ENCODE measurements around the gene ZRANB1.

ZRANB1 gene

DNA sequence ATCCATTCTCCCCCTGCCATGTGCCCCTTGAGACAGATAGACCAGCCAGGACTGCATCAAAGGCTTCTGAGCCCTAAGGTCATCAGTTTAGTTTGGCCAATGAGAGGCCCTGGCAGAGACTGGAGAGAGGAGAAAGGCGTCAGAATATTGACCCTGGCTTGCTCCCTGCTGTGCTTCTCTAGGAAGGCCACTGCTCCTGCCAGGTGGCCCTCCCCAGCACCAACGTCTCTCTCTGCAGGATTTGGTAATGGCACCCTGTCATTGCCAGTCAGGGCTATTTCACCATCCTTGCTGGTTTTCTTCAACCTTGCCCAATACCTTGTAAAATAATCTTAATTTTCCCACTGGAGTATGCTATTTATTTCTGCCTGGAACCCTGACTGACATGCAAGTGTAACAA lies 38.8 kb upstream of the ZRANB1 start:
- no peak overlapping the region for H3K4me3 ChIP-seq (ENCODE audit: low read length)
- no peak for DNase-seq (ENCODE audit: low read depth)

DNA sequence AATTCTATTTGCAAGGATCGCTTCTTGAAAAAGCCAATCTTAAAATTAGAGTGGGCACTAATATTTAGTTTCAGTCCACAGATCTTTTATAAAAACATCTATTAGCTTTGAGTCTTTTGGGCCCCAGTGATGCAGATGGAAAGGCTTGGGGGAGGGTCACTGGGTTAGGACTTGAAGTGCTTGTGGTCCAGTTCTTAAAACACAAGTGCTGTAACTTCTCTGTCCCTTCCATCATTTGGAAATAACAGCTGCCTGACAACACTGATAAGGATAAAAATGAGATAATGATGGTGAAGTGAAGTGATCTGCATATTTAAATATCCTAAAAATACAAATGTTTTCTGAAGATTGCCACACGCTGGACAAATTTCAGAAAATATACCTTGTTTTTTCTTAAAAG lies 37.1 kb upstream of the ZRANB1 start:
- H3K4me3 ChIP-seq (ENCODE audit: low read length) = no peak overlapping the region
- no peak for DNase-seq (ENCODE audit: low read depth)
- no peak for TF ChIP-seq CTCF (IDR thresholded peaks at IDR 0.05; ENCODE audit: insufficient read depth, low read depth, low read length, missing control alignments)

More for the DNA sequence above, 38.8 kb upstream of the ZRANB1 start:
- TF ChIP-seq CTCF (IDR thresholded peaks at IDR 0.05; ENCODE audit: insufficient read depth, low read depth, low read length, missing control alignments) = no peak

DNA sequence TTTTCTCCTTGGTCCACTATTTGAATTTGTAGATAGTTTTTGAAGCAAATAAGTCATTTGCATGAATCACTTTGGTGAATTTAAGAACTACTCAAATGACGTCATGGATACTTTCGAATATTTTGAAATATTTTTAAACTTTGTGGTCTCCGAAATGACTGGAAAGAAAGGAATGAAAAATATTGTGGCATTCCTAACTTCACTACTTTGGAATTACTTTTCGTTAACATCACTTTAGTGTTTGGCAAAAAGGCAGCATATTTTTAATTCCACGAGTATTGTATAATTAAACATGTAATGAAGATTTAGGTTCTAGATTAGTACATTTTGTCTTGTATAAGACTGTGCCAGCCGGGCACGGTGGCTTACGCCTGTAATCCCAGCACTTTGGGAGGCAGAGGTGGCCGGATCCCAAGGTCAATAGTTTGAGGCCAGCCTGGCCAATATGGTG lies 35.3 kb upstream of the ZRANB1 start:
- no peak overlapping the region for H3K4me3 ChIP-seq (ENCODE audit: low read length)
- no peak for DNase-seq (ENCODE audit: low read depth)
- no peak for TF ChIP-seq CTCF (IDR thresholded peaks at IDR 0.05; ENCODE audit: insufficient read depth, low read depth, low read length, missing control alignments)

- DNase-seq (ENCODE audit: low read depth) = no peak
- no peak overlapping the region for H3K4me3 ChIP-seq (ENCODE audit: low read length)
- no peak for TF ChIP-seq CTCF (IDR thresholded peaks at IDR 0.05; ENCODE audit: insufficient read depth, low read depth, low read length, missing control alignments)
Observed at GRCh38 chr10:124909563-124909962, 32.4 kb upstream of the ZRANB1 start.

DNA sequence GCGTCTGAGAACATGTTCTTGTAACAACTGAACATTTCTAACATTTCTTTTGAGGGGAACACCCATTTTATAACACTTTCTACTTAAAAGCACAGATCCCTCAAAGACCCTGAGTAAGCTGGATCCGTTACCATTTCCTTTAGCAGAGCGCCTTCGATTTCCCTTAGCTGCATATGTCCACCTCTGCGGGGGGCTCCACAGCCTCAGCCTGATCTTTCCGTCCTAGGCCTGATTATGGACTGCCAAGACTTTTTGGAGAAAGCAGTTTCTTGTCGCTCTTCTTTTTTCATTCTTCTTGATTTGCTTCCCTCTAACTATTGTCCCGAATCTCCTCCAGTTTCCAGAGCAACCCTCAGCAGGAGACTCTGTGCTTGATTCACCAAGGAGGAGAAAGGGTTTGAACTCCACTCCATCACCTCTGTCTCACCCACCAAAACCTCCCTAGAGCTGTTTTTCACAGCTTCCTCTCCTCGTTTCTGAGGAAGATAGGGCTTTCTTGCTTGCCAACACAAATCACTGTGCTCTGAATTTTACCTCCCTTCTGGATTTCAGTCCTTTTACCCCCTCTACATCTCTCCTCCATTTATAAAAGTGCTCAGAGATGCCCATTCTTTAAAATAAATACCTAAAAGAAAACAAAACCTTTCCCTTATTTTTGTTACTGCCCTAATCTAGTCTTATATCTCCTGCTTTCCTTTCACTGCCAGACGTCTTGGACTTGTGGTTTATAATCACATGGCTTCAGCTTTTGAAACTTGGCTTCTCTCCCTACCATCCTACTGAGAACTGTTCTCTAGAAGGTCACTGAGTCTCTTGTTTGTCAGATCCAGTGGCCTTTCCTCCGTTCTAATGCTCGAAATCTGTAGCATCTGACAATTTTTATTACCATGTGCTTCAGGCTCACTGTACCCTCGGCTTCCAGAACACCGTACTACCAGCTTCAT lies 30.5 kb upstream of the ZRANB1 start:
- no peak overlapping the region for H3K4me3 ChIP-seq (ENCODE audit: low read length)
- no peak for DNase-seq (ENCODE audit: low read depth)
- TF ChIP-seq CTCF (IDR thresholded peaks at IDR 0.05; ENCODE audit: insufficient read depth, low read depth, low read length, missing control alignments) = no peak

DNA sequence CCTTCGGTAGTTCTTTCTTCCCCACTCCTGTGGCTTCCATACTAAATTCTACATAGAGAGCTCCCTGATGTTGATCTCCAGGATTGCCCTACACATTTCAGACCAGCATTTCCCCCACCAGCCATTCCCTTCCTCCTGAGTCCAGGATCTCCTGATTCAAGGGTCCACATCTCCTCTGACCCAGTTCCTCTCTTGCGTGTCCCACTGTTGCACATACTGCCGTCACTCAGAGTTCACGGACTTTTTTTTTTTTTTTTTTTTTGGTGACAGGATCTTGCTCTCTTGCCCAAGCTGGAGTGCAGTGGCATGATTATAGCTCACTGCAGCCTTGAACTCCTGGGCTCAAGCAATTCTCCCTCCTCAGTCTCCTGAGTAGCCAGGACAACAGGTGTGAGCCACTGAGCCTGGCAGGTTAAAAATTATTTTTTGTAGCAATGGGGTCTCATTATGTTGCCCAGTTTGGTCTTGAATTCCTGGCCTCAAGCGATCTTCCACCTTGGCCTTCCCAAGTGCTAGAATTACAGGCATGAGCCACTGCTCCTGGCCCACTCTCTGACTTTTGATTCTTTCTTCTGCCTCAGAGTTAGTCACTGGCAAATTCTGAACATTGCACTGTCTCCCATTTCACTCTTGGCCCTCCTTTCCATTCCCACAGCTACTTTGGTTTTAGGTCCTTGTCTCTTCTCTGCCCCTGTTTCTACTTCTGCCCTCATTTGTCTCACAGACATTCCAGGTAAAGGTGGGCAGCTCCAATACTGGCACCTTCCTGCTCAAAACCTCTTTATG lies 29.6 kb upstream of the ZRANB1 start:
- no peak overlapping the region for H3K4me3 ChIP-seq (ENCODE audit: low read length)
- no peak for DNase-seq (ENCODE audit: low read depth)
- TF ChIP-seq CTCF (IDR thresholded peaks at IDR 0.05; ENCODE audit: insufficient read depth, low read depth, low read length, missing control alignments) = no peak
